ENCODE measurements around the gene CNTN4.

DNA sequence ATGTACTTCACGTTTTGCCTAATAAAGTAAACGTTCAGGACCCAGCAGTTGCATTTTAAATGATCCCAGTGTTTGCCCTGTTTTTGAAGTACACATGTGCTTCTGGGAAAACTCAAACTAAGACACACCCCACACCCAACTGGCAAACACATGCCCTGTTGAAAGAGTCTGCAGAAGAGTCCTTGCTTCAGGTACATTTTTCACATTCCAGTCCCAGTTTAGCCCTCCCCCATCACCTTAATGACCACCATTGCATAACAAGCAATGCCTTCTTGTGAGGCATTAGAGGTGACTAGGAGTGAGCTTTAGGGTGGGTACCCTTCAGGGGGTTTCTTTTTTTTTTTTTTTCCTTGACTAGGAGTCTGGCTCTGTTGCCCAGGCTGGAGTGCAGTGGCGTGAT, 322.3 kb downstream of the CNTN4 start:
- TF ChIP-seq, protein P1, sequence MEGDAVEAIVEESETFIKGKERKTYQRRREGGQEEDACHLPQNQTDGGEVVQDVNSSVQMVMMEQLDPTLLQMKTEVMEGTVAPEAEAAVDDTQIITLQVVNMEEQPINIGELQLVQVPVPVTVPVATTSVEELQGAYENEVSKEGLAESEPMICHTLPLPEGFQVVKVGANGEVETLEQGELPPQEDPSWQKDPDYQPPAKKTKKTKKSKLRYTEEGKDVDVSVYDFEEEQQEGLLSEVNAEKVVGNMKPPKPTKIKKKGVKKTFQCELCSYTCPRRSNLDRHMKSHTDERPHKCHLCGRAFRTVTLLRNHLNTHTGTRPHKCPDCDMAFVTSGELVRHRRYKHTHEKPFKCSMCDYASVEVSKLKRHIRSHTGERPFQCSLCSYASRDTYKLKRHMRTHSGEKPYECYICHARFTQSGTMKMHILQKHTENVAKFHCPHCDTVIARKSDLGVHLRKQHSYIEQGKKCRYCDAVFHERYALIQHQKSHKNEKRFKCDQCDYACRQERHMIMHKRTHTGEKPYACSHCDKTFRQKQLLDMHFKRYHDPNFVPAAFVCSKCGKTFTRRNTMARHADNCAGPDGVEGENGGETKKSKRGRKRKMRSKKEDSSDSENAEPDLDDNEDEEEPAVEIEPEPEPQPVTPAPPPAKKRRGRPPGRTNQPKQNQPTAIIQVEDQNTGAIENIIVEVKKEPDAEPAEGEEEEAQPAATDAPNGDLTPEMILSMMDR (IDR thresholded peaks at IDR 0.05) = no peak
- TF ChIP-seq POLR2A (IDR thresholded peaks at IDR 0.05) (no peak), POLR2AphosphoS5 (IDR thresholded peaks at IDR 0.05; ENCODE audit: insufficient read depth in 1 of 2, low read depth in 1 of 2) (no peak)

All from vagina (tissue), 2 donors.